Islet precursor cell (in vitro differentiated cells): ENCODE results near the gene VEPH1.
"Not testable (repeated sequence)": the region's sequence is repeated elsewhere in the genome, so short reads cannot be mapped to it uniquely, and the experiment has no call there.

Experiments used
- DNase-seq: peaks from one replicate; pipeline ENCODE4 v3.0.0-alpha.2; 2018

VEPH1 gene

DNA sequence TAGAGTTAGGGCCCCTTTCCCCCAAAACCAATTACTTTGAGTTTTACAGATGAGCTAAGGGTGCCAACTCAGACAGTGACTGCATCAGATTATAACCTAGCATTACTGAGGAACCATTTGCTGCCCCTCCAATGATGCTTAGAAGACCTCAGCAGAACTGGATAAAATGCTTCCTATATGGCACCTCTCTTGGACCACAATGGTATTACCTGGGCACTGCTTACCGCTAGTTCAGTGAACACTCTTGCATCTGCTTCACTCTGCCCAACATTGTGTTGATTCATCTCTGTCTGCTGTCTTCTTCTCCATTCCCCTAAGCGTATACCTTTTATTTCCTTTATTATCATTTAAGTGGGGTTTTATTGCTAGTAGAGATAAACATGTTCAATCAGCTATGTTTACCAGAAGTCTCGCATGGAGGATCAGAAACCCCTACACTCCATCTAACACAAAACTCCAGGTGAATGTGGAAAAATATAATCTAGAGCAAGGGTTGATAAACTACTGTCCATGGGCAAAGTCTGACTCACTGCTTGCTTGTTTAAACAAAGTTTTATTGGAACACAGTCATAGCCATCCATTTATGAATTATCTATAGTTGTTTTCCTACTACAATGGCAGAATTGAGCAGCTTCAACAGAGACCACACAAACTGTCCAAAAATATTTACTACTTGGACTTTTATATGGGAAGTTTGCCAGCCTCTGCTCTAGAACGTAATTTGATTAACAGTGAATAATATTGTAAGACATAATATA is 166.8 kb downstream of the VEPH1 start:
- DNase-seq: no peak

DNA sequence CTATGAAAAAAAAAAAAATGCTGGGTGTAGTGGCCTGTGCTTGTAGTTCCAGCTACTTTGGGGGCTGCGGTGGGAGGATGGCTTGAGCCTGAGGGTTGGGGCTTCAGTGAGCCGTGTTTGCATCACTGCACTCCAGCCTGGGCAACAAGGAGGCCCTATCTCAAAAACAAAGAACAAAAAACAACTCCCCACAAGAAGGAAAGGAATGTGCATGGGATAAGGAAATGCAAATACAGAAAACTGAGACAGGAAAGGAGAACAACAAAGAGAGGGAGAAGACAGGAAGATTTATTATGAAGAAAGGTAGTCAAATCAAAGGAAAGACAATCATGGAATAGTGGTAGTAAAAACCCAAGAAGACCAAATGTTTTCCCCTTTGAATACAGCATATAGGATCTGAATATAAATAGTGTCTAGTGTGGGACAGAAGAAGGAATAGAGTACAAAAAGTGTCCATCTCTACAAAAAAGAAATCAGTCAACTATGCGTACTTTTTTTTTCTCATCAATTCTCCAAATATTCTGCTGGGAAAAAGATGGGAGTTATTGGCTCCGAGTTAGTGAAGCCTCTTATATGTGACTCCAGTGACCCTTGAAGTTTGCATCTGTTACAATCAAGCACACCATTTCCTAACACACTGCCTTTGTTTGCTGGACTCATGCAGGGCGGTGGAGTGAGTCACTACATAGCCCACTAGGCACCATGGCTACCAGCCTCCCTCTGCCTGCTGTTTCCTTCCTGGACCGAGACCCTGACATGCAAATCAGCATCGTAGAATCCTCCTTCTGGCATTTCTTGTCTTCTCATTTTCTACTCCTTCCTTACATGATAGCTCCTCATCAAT is 167.8 kb downstream of the VEPH1 start:
- DNase-seq: peak; percentile 82

DNA sequence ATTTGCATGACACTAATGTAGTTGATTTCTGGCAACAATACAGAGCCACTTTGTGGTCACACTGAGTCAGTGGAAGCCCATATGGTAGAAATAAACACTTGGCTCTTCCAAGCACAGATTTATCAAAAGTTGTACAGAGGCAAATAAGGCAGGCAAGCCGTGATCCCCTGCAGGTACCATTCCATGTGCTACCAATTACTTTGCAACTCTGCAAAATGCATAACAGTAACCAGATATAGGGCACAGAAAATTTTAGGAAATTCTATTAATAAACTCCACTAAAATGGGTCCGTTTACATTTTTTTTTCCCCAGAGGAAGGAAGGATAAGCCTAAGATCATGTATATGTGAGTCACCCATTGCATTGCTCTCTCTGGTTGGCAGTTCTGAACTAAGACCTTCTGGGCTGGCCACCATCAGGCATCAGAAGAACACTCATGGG is 169.6 kb downstream of the VEPH1 start:
- DNase-seq: no peak

DNA sequence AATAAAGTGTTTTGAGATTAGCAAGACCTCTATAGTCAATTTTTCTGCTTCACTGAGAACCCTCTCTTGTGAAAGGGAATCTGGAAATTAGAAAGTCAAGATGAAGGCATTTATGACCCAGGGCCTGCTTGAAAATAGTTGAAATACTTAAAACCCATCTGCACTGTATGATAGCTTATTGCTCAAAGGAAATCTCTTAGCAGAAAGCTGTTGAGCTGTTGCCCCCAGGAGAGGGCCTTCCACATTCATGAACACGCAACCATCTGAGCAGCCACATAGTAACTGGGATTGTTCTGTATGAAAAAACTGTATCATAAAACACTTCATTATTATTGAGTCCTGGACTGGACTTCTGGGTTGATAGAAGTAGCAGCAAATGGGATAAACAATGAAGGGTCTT is 173.0 kb downstream of the VEPH1 start:
- DNase-seq: no peak

DNA sequence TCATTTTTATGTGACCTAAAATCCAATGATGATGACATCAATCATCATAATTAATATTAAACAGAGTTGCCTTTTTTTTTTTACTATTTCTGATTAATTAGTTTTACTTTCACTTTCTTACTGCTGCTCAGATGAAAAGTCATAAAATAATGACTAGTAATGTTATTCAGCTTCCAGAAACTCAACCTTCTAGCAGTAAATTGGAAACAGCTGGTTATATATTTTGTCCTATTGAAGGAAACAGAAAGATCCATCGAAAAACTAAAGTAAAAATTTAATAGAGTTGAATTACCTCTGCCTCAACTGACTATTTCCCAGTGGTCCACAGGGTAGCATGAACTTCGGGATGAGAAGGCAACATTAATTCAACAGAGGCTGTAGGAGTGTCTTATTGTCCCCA is 173.7 kb downstream of the VEPH1 start:
- no peak for DNase-seq

DNA sequence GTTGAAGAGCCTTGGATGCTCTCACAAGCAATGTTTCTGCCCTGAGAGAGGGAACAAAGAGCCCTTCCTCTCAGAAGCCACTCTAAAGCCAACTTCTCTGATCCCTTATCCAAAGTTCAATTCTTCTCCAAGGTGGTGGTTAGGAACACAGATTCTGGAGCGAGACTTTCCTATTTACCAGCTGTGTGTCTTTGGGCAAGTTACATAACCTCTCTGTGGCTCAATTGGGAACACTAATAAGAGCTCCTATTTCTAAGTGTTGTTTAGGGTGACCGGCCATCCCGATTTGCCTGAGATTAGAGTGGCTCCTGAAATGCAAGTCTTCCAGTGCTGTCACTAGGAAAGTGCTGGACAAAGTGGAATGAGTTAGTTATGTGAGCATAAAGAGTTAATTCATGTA is 175.4 kb downstream of the VEPH1 start:
- DNase-seq: no peak

DNA sequence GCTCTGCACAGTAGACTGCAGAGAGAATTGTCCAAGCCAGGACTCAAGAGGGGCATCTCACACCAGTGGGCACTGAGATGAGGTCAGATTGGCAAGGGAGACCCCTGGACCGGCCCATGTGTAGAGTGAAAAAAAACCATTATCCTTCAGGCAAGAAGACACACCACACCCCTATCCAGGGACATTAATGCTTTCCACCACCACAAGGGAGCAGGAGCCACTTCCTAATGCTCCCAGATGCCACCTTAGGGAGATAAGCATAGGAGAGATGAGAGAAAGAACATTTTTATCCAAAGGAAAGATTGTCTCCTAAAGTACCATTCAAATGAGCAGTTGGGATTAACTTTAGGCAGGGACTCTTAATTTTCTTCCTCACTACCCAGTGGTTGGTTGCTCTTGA is 176.2 kb downstream of the VEPH1 start:
- no peak for DNase-seq

DNA sequence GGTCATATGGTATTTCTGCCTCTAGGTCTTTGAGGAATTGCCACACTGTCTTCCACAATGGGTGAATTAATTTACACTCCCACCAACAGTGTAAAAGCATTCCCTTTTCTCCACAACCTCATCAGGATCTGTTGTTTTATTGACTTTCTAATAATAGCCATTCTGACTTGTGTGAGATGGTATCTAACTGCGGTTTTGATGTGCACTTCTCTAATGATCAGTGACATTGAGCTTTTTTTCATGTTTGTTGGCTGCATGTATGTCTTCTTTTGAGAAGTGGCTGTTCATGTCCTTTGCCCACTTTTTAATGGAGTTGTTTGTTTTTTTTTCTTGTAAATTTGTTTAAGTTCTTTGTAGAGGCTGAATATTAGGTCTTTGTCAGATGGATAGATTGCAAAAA is 178.3 kb downstream of the VEPH1 start:
- not testable (repeated sequence) for DNase-seq

DNA sequence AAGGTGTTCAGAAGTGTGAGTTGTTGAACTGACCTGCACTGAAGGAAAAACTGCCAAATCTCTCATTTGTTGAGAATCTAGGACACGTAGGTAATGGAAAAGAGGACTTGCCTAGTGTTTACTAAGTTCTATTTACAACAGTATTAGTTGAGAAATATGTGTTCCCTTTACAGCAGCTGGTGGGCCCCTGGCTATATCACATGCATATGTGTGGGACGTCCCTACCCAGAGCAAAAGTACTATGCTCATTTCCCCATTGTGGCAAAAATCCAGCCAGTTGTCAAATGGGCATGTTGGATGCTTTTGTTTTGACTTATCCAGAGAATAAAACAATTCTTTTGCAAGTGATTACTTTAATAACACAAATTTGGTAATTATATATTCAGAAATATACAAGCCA is 179.9 kb downstream of the VEPH1 start:
- no peak for DNase-seq

DNA sequence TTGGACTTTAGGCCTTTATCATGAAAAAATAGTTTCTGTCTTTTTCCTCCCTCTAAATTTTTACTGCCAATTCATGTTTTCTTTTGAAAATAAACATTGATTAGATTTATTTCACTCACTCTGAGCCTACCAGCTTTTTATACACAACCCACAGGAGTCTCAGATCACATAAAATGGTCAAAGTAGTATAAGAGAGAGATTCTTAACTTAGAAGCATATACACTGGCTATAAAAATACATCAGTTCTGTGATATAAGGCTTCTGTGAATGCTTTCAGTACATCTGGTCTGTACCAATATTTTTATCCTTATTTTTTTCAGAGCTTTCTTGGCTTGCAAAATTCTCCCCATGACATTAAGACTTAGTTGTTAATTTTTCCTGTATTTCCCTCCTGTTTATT is 183.5 kb downstream of the VEPH1 start:
- no peak for DNase-seq

DNA sequence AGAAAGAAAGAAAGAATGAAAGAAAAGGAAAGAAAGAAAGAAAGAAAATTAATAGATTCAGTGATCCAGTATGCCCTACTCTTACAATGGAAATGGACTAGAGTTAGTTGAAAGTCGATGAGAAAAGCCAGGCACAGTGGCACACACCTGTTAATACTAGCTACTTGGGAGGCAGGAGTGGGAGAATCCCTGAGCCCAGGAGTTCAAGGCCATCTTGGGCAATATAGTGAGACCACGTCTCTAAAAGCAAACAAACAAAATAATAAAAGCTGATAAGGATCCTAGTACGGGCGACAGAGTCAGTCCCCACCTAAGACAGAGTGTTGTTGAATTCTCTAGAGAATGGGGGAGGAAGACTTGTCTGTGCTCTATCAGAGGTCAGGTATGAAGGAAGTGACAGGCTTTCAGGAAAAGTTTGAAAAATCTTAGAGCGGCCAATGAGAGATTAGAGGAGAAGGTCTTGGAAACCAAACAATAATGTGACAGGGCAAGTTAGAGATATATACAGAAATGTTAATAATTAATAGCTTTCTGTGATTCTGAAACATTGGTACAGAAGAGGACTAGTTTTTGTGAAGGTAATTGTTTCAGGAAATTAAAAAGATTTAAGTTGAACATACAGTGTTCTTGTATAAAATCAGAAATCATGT is 184.5 kb downstream of the VEPH1 start:
- no peak for DNase-seq

DNA sequence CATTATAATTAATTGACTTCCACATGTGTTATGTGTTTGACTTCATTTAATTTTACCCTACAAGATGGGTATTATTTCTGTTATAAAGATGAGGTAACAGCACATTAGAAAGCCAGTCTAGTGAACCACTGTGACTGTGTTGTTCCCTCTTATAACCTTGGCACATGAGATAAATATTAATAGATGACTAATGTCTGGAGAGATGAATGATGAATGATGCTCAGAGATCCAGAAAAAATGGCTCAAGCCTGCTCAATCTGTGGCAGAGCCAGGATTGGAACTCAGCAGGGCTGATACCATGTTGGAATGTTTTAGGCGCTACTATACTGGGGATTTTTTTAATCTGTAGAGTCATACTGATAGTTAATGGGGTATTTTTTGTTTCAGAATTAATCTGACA is 185.3 kb downstream of the VEPH1 start:
- no peak for DNase-seq

DNA sequence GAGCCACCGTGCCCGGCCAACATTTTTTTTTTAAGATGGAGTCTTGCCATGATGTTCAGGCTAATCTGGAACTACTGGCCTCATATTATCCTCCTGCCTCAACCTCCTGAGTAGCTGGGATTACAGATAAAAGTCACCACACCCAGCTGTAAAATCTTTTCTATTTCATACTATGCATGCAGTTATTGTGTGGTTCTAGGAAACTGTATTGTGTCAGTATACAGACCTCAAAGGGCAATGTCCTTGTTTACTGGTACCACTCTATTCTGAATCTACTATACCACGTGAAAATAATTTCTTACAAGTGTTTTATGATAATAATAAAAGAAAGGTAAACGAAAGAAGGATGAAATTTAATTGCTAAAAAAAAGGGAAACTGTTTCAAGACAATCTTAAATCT is 190.0 kb downstream of the VEPH1 start:
- no peak for DNase-seq

DNA sequence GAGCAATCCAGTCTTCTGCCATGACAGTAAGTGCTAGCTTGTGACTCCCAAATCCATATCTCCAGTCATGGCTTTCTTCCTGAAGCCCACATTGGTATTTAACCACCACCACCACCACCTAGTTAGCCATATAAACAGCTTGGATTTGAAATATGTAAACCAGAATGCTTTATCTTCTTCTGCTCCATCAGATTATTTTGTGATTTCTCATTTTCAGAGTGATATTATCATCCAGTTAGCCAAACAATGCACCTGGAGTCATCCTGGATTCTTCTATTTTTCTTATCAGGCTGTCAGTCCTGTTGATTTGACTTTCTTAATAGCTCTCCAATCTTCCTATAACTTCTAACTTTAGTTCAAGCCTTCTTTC is 190.9 kb downstream of the VEPH1 start:
- DNase-seq: no peak

DNA sequence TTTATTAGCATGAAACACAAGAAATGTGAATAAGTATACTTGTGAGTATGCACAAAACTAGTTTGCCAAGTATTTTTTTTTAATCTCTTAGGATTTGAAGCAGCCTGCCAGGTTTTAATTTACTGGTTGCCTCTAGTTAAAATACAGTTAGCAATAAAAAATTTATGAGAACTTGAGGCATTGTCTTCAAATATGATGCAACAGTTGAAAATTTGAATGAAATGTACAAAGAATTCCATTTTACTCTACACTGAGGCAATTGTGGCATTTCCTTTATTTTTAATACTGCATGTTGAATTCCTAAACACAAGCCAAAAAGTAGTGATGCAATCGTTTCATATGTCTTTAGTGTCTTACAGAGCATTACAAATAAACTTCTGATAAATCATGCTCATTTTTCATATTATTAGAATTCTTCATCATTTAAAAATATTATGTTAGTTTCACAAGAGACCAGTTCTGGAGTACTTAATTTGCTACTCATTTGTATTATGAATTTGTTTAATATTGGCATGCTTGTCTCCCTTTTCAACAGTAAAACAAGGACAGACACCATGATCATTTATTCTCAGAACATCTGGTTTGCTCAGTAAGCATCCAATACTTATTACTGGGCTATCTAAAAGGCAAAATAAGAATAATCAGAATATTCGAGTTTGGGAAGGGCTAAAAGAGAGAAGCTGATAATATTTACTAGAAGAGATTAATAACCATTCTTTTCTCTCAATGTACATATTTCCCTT is 191.4 kb downstream of the VEPH1 start:
- DNase-seq: no peak

DNA sequence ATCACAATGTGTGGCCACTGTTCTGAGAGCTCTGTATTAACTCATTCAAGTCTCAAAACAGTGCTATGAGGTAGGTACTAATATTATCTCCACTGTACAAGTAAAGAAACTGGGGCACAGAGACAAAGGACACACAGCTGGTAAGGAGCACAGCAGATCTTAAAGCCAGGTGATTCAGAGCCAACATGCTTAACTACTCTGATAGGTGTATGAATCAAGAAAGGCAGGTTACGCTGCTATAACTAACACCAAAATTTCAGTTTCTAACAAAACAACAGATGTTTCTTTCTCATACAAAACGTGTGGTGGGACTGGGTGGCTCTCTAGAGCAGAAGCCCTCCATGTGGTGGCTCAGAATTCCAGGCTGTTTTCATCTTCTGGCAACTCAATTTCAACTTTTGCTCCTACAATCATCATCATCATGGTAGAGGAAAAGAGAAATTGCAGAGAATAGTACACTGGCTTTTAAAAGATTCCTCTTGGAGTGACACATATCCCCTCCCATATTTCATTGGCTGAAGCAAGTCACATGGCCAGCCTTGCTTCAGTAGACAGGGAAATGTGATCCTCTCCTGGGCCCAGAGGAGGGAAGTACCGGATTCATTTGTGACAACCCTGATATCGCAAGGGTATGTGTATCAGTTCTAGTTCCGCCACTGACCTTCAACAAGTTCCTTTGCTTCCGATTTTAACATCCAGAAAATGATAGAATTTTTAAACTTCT is 192.7 kb downstream of the VEPH1 start:
- no peak for DNase-seq

DNA sequence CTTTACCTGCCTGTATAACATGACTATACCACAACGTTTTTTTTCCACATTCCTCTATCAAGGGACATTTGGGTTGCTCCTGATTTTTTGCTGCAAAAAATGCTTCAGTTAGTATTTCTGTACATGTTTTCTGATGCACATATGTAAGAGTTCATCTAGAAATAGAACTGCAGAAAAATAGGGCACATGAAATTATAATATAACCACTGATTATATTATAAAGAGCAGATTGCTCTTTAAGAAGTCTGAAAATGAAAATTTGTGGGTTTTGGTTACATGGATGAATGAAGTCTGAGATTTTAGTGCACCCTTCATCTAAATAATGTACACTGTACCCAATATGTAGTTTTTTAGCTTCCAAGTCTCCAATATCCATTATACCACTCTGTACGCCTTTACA is 196.7 kb downstream of the VEPH1 start:
- no peak for DNase-seq

DNA sequence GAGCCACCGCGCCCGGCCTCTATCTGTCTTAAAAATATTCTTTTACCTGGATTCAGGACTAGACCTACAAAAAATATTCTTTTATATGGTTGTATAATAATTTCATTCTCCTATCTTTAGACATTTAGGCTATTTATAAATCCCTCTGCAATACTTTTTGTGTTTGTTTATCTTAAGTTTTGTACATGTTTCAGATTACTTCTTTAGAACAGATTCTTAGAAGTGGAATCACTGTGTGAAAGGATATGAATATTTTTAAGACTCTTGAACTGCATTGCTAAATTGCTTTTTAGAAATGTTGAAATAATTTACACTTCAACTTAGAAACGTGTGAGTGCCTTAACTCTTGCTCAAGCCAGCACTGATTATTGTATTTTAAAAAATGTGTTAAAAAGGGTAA is 197.8 kb downstream of the VEPH1 start:
- no peak for DNase-seq

DNA sequence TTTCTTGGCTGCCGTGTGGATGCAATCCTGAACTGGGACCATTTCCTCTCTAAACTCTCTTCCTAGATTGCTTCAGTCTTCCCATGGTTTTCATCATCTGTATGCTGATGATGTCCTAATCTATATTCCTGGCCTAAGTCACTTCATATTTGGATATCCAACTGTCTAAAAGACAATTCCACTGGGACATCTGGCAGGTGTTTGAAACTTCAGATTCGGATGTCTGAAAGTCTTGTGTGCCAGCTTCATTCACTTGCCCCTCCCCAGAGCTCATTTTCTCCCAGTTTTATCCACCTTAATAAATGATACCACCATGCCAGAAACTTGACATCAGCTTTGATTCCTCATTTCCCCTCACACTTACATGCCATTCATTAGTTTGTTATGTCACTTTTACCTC is 201.5 kb downstream of the VEPH1 start:
- no peak for DNase-seq

DNA sequence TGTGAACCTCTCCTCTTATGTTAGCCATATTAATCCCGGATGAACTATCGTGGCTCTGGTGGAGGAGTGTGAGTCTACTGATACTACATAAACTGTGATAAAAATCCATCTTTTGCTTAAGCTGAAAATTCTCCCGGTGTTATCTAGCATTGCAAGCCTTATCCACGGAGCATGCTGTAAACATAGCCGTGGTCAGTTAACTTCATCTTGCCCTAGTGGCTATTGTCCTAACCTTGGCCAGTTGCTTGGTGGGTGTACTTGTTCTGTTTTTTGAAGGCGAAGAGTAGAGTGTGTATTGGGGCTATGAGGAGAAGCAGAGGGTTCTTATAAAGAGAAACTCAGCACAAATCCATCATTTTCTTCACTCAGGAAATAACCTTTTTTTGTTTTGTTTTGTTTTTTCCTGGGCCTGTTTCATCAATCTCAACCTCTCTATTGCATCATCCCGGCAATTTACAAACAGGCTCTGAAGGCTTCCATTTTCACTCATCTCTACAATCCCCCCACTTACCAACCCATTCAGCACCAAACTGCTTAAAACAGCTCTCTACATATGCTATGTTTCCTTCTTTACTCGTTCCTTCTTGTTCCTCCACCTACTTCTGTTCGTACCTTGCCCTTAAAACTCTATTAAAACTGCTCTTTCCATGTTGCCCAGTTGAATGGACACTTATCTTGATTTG is 202.1 kb downstream of the VEPH1 start:
- no peak for DNase-seq

DNA sequence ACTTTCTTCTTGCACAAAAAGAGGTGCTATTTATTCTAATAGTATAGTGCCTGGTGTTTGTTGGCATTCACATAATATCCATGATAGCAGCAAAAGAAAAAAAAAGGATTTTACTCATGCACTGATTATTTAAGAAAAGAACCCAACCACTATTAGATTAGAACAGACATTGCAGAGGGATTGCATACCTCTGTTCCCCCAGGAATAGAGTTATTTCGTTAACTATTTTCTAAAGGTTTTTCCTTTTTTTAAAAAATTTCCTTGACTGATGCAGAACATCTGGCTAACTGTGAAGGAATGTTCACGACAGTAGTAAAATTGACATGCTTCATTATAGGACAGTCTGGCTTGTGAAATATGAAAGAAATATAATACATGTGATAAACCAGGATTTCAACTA is 203.1 kb downstream of the VEPH1 start:
- DNase-seq: no peak

DNA sequence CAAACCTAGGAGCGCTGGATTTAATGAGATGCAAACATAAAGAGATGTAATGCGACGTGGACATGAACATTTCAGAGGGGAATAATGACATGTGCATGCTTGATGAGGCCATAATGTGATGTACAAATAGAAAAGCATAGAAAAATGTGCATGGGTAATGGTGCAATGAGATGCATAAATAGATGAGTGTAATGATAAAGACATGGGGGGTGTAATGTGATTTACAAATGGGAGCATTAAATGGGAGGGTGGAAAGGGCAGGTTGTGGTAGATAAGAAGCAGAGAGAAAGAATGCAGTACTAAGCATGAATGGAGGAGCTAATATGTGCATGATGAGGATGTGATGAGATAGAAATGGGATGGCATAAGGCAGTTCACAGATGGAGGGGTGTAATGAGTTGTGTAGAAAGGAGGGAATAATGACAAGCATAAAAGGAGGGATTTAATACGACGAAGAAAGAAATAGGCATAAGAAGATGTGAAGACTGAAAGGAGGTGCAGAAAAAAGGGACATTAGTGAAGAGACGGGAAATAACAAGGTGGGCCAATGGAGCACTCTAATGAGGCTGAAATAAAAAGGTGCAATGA is 205.8 kb downstream of the VEPH1 start:
- no peak for DNase-seq
